Adrenal gland (tissue), 5 donors: ENCODE data around the gene MARCHF10.

Experiments used
- POLR2A ChIP-seq, 2 donors: fragments of 450-650 bp; IDR thresholded peaks; one replicate each; pipeline ENCODE4 v1.6.1; 2017; ENCODE audit warnings: antibody characterized with exemption in 2 of 2, mild to moderate bottlenecking in 2 of 2, moderate library complexity in 1 of 2
- TF ChIP-seq, protein P1 (sequence below), 6 experiments: fragments of 450-650 bp in 4 of 6; fragments of 200-600 bp in 2 of 6; sonication (generic) in 1 of 6; IDR thresholded peaks; 1 replicate in 5 of 6; 2 replicates in 1 of 6; pipeline versions ENCODE4 v1.5.1 to v1.8.0; 2016 to 2021; ENCODE audit warnings: antibody characterized with exemption in 6 of 6, mild to moderate bottlenecking in 2 of 6, moderate library complexity in 1 of 6
- donor health status: DM: no; HTN: no; CAD: no.

DNA sequence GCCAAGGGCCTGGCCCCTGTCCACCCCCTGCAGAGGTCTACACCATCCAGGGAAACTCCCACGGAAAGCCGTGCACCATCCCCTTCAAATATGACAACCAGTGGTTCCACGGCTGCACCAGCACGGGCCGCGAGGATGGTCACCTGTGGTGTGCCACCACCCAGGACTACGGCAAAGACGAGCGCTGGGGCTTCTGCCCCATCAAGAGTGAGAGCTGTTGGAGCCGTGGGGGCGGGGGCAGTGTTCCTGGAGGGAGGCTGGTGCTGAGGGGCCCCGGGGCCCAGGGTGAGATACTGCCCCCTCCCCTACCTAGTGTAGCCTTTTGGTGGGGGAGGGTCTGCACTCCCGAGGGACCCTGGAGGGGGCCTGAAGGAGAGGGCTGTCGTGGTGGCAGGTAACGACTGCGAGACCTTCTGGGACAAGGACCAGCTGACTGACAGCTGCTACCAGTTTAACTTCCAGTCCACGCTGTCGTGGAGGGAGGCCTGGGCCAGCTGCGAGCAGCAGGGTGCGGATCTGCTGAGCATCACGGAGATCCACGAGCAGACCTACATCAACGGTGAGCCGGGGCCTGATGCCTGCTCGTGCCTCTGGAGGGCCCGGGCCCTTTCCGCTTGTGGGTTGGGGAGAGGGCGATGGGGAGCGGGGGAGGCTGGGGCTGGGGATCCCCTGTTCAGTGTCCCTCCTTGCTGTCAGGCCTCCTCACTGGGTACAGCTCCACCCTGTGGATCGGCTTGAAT, 141.9 kb downstream of the MARCHF10 start:
- no peak for TF ChIP-seq POLR2A (IDR thresholded peaks at IDR 0.05)
- TF ChIP-seq, protein P1, sequence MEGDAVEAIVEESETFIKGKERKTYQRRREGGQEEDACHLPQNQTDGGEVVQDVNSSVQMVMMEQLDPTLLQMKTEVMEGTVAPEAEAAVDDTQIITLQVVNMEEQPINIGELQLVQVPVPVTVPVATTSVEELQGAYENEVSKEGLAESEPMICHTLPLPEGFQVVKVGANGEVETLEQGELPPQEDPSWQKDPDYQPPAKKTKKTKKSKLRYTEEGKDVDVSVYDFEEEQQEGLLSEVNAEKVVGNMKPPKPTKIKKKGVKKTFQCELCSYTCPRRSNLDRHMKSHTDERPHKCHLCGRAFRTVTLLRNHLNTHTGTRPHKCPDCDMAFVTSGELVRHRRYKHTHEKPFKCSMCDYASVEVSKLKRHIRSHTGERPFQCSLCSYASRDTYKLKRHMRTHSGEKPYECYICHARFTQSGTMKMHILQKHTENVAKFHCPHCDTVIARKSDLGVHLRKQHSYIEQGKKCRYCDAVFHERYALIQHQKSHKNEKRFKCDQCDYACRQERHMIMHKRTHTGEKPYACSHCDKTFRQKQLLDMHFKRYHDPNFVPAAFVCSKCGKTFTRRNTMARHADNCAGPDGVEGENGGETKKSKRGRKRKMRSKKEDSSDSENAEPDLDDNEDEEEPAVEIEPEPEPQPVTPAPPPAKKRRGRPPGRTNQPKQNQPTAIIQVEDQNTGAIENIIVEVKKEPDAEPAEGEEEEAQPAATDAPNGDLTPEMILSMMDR (IDR thresholded peaks at IDR 0.05) = no peak
